Neural cell (in vitro differentiated cells): ENCODE results near the gene TNFAIP8.

Experiments used
- EZH2 ChIP-seq: fragments of 200-600, 300-800 bp; shearing (Covaris generic), sonication (generic); IDR thresholded peaks from 2 replicates; pipeline ENCODE4 v1.6.1; 2014; ENCODE audit warnings: antibody characterized with exemption, low read length, borderline replicate concordance, mild to moderate bottlenecking; ENCODE audit not compliant: insufficient read depth, poor library complexity, severe bottlenecking
- POLR2AphosphoS5 ChIP-seq: IDR thresholded peaks from 2 replicates; pipeline ENCODE4 v1.6.1; 2012
- SMC3 ChIP-seq: fragments of 450-650 bp; conservative IDR thresholded peaks from 2 replicates; pipeline ENCODE4 v1.6.1; 2014; ENCODE audit warnings: antibody characterized with exemption, mild to moderate bottlenecking, moderate library complexity; ENCODE audit not compliant: poor library complexity
- TAF1 ChIP-seq: IDR thresholded peaks from 2 replicates; pipeline ENCODE4 v1.6.1; 2012; ENCODE audit warnings: low read depth
- TF ChIP-seq, protein P1 (sequence below): fragments of 450-650 bp; IDR thresholded peaks from 2 replicates; pipeline ENCODE4 v1.5.1; 2014; ENCODE audit warnings: antibody characterized with exemption, mild to moderate bottlenecking, moderate library complexity; ENCODE audit not compliant: poor library complexity, severe bottlenecking
- TF ChIP-seq, protein P2 (sequence below): IDR thresholded peaks from 2 replicates; pipeline ENCODE4 v1.6.1; 2012; ENCODE audit warnings: borderline replicate concordance

GRCh38 chr5:119363936-119364335 is 8.1 kb downstream of the TNFAIP8 start:
- no peak for TF ChIP-seq EZH2
- no peak for TF ChIP-seq POLR2AphosphoS5
- TF ChIP-seq, protein P1, sequence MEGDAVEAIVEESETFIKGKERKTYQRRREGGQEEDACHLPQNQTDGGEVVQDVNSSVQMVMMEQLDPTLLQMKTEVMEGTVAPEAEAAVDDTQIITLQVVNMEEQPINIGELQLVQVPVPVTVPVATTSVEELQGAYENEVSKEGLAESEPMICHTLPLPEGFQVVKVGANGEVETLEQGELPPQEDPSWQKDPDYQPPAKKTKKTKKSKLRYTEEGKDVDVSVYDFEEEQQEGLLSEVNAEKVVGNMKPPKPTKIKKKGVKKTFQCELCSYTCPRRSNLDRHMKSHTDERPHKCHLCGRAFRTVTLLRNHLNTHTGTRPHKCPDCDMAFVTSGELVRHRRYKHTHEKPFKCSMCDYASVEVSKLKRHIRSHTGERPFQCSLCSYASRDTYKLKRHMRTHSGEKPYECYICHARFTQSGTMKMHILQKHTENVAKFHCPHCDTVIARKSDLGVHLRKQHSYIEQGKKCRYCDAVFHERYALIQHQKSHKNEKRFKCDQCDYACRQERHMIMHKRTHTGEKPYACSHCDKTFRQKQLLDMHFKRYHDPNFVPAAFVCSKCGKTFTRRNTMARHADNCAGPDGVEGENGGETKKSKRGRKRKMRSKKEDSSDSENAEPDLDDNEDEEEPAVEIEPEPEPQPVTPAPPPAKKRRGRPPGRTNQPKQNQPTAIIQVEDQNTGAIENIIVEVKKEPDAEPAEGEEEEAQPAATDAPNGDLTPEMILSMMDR = no peak
- no peak for TF ChIP-seq TAF1
- TF ChIP-seq, protein P2, sequence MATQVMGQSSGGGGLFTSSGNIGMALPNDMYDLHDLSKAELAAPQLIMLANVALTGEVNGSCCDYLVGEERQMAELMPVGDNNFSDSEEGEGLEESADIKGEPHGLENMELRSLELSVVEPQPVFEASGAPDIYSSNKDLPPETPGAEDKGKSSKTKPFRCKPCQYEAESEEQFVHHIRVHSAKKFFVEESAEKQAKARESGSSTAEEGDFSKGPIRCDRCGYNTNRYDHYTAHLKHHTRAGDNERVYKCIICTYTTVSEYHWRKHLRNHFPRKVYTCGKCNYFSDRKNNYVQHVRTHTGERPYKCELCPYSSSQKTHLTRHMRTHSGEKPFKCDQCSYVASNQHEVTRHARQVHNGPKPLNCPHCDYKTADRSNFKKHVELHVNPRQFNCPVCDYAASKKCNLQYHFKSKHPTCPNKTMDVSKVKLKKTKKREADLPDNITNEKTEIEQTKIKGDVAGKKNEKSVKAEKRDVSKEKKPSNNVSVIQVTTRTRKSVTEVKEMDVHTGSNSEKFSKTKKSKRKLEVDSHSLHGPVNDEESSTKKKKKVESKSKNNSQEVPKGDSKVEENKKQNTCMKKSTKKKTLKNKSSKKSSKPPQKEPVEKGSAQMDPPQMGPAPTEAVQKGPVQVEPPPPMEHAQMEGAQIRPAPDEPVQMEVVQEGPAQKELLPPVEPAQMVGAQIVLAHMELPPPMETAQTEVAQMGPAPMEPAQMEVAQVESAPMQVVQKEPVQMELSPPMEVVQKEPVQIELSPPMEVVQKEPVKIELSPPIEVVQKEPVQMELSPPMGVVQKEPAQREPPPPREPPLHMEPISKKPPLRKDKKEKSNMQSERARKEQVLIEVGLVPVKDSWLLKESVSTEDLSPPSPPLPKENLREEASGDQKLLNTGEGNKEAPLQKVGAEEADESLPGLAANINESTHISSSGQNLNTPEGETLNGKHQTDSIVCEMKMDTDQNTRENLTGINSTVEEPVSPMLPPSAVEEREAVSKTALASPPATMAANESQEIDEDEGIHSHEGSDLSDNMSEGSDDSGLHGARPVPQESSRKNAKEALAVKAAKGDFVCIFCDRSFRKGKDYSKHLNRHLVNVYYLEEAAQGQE = no peak
- TF ChIP-seq SMC3 = no peak
